ENCODE results near the gene MAN2A1.

Gene MAN2A1

GRCh38 chr5:109690975-109691574 lies 1.3 kb downstream of the MAN2A1 start:
- H3K4me3 ChIP-seq (ENCODE audit: low read depth, low read length): peak overlapping the region; percentile 90
- TF ChIP-seq CTCF (IDR thresholded peaks at IDR 0.05; ENCODE audit: borderline replicate concordance, insufficient read depth, low read depth, low read length): peak; percentile 48

DNA sequence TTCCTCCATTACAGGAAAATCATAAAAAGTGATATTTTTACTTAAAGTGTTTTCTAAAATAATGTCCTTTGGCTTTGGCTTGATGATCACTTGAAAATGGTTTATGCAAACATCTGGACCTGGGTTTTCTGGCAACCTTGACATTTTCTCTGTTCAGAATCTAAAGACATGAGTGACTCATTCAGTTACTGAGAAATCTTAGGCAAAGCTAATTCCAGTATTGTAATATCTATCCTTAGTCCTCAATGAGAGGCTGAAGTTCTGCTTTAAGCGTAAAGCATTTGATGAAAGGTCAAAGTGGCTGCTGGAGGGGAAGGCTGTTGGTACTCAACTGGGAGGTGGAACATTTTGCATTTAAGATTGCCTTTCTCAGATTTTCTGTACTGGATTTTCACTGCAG lies 2.3 kb downstream of the MAN2A1 start:
- TF ChIP-seq CTCF (IDR thresholded peaks at IDR 0.05; ENCODE audit: borderline replicate concordance, insufficient read depth, low read depth, low read length): no peak
- no peak overlapping the region for H3K4me3 ChIP-seq (ENCODE audit: low read depth, low read length)

GRCh38 chr5:109692852-109693251 lies 3.1 kb downstream of the MAN2A1 start:
- no peak overlapping the region for H3K4me3 ChIP-seq (ENCODE audit: low read depth, low read length)
- no peak for TF ChIP-seq CTCF (IDR thresholded peaks at IDR 0.05; ENCODE audit: borderline replicate concordance, insufficient read depth, low read depth, low read length)

DNA sequence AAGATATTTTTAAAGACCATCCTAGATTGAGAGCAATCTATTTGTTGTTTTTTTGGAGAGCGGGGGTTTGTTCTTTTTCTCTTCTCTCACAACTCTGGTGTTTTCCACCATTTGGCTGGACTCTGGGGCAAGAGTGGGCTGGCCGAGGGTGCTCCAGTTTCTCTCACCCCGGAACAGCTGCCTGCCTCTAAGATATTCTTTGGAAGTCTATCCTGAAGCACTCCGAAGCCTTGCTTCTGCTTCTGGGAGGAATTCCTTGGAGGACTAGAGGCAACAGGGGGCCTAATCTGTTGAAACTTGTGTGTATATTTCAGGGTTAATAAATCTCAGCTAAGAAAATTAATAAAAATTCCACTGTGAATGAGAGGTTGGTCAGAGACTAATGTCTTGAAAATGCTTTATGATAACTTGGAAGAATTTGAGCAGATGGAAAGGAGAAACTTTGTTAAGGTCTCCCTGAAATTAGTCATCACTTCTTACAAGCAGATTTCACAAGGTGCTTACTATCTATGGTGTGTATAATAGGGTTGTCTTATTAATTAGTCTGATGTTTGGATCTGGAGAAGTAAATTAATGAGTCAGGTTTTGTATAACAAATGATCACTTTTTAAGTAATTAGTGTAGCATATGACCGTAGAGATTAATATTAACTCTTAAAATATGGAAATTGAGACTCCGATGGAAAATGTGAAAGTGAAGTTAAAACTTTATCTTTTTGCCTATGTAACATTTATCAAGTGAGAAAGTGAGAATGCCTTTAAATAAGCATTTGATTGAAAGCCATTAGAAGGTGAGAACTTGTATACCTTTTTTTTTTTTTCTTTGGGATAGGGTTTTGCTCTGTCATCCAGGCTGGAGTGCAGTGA lies 4.0 kb downstream of the MAN2A1 start:
- TF ChIP-seq CTCF (IDR thresholded peaks at IDR 0.05; ENCODE audit: borderline replicate concordance, insufficient read depth, low read depth, low read length): no peak
- no peak overlapping the region for H3K4me3 ChIP-seq (ENCODE audit: low read depth, low read length)

DNA sequence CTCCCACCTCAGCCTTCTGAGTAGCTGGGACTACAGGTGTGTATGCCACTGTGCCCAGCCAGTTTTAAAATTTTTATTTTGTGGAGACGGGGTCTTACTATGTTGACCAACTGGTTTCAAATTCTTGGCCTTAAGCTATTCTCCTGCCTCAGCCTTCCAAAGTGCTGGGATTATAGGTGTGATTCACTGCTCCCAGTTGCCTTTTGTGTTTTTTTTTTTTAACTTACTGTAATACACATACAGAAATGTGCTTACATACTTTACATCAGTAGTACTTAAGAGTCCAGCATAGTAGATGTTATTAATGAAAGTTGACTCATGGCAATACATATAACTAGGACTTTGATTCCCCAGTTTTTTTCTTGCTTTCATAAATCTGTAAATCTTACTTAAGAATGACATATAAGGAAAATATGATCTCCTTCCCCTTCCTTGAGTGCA lies 4.7 kb downstream of the MAN2A1 start:
- H3K4me3 ChIP-seq (ENCODE audit: low read depth, low read length): no peak overlapping the region
- no peak for TF ChIP-seq CTCF (IDR thresholded peaks at IDR 0.05; ENCODE audit: borderline replicate concordance, insufficient read depth, low read depth, low read length)

- TF ChIP-seq CTCF (IDR thresholded peaks at IDR 0.05; ENCODE audit: borderline replicate concordance, insufficient read depth, low read depth, low read length): no peak
Observed at GRCh38 chr5:109695005-109695926, 5.5 kb downstream of the MAN2A1 start.

More at GRCh38 chr5:109695005-109695926, 5.5 kb downstream of the MAN2A1 start:
- no peak overlapping the region for H3K4me3 ChIP-seq (ENCODE audit: low read depth, low read length)
